IPS-20b (cell line): Measurements from ENCODE around the gene TNFSF15.

ENCODE experiments used
- H3K27ac ChIP-seq: one replicate; pipeline ENCODE4 v1.5.1; 2013; ENCODE audit warnings: low read length
- H3K27me3 ChIP-seq: 2 replicates; pipeline ENCODE4 v1.6.1; 2013; ENCODE audit warnings: mild to moderate bottlenecking, low read length, inconsistent platforms; ENCODE audit not compliant: insufficient read depth
- H3K36me3 ChIP-seq: 2 replicates; pipeline ENCODE4 v1.6.1; 2013; ENCODE audit warnings: low read depth, mild to moderate bottlenecking, inconsistent platforms, low read length, moderate library complexity; ENCODE audit not compliant: insufficient read depth
- H3K4me1 ChIP-seq: 2 replicates; pipeline ENCODE4 v1.6.1; 2013; ENCODE audit warnings: mild to moderate bottlenecking, control low read depth, inconsistent platforms, low read length, moderate library complexity; ENCODE audit not compliant: insufficient read depth
- H3K4me3 ChIP-seq: 2 replicates; pipeline ENCODE4 v1.5.1; 2013; ENCODE audit warnings: mild to moderate bottlenecking, low read length, inconsistent platforms
- H3K9ac ChIP-seq: 2 replicates; pipeline ENCODE4 v1.6.1; 2013; ENCODE audit warnings: low read depth, mild to moderate bottlenecking, inconsistent platforms, low read length, moderate library complexity
- H3K9me3 ChIP-seq: 2 replicates; pipeline ENCODE4 v1.6.1; 2013; ENCODE audit warnings: mild to moderate bottlenecking, low read depth, low read length, inconsistent platforms; ENCODE audit not compliant: insufficient read depth

TNFSF15 gene

DNA sequence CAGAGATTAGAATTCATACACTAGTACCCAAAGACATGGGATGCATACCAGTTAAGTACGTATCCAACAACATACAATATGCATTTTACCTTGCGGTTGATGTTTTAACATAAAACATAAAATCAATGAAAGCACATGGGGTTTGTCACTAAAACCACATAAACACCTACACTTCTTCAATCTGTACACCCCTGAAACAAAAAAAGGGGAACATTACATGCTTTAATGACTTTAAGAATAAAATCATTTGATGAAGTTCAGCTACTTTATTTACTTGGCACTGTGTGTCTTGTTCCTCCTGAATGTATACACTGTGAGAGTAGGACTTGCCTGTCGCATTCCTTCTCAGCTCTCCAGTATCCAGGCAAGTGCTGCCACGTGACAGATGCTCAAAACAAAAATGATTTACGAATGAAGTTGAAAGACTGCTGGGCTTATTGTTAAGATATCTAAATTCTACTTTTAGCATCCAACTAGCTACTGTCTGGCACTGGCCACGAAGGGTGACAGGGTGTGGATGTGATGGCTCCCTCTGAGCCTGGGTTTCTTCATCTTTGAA lies 21.0 kb downstream of the TNFSF15 start:
- Histone ChIP-seq H3K4me3 (no peak overlapping the region), H3K27me3 (no peaks in the 10 kb centered on the region), H3K9ac (no peak overlapping the region), H3K27ac (no peak overlapping the region), H3K4me1 (no peaks in the 10 kb centered on the region), H3K36me3 (no peaks in the 10 kb centered on the region), H3K9me3 (no peaks in the 10 kb centered on the region)

DNA sequence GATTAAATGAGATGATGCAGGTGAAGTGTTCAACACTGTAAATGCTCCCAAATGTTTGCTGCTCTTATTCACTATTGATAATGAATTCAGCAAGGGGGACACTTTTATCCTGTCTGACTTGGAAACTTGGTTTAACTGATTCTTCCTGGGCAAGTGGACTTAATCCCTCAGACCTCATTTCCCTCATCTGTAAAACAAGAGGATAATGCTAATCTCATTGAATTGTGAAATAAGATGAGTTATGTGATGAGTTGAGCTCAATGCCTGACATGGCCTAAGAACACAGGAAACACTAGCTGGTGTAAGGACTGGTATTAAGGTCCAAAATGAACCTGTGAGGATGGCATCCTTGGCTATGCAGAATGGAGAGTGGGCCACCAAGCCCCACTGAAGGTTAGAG lies 23.3 kb downstream of the TNFSF15 start:
- Histone ChIP-seq H3K27me3 (no peaks in the 10 kb centered on the region), H3K4me3 (no peak overlapping the region), H3K9ac (no peak overlapping the region), H3K27ac (no peak overlapping the region), H3K4me1 (no peaks in the 10 kb centered on the region), H3K9me3 (no peaks in the 10 kb centered on the region), H3K36me3 (no peaks in the 10 kb centered on the region)

DNA sequence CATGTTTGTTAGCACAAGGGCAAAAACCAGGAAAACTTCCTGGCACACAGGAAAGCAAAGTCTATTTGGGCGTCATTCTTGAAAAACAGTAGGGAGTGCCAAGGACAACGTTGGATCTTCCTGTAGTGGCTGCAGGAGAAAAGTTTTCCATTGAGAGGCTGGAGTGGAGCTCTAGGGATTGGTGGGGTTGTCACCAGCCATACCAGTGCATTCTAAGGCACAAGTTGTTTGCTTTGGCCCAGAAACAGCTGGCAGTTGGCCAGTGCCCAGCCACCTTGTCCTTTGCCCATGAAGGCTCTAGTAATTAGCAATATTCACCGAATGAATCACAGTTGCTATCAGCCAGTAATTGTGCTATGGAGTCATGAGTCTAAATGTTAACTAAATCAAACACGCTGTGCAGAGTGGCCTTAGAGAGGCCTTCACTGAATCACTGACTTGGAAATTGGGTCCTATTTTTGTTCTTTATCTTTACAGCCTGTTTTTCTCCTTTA lies 26.4 kb downstream of the TNFSF15 start:
- H3K36me3 ChIP-seq = no peaks in the 10 kb centered on the region
- H3K27me3 ChIP-seq = no peaks in the 10 kb centered on the region; the same call in 1 of the 2 replicates
- no peak overlapping the region for H3K27ac ChIP-seq
- H3K4me1 ChIP-seq = no peaks in the 10 kb centered on the region
- H3K9ac ChIP-seq = no peak overlapping the region
- H3K9me3 ChIP-seq = no peaks in the 10 kb centered on the region
- H3K4me3 ChIP-seq = no peak overlapping the region

GRCh38 chr9:114777821-114778609 lies 27.8 kb downstream of the TNFSF15 start:
- H3K9ac ChIP-seq = no peak overlapping the region
- H3K4me3 ChIP-seq = no peak overlapping the region
- H3K9me3 ChIP-seq = no peaks in the 10 kb centered on the region
- H3K4me1 ChIP-seq = no peaks in the 10 kb centered on the region
- no peaks in the 10 kb centered on the region for H3K36me3 ChIP-seq
- no peaks in the 10 kb centered on the region; the same call in 1 of the 2 replicates for H3K27me3 ChIP-seq
- no peak overlapping the region for H3K27ac ChIP-seq

DNA sequence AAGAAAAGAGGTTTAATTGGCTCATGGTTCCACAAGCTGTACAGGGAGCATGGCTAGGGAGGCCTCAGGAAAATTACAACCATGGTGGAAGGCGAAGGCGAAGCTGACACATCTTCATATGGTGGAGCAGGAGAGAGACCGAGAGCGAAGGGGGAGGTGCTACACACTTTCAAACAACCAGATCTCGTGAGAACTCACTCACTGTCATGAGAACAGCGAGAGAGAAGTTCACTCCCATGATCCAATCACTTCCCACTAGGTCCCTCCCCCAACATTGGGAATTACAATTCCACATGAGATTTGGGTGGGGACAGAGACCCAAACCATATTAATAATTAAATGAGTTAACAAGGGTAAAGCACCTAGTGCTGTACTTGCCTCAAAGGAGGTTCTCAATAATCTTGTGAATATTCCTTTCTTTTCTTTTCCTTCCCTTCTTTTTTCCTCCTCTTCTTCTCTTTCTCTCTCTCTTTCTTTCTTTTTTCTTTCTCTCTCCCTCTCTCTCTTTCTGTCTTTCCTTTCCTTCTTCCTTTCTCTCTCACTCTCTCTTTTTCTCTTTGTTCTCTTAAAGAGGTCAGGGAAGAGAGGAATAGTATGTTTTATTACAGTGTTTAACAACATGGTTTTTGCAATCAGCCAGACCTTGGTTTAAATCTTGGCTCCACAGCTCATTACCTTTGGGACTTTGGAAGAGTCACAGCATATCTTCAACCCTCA lies 29.0 kb downstream of the TNFSF15 start:
- no peak overlapping the region for H3K4me3 ChIP-seq
- no peaks in the 10 kb centered on the region for H3K9me3 ChIP-seq
- no peaks in the 10 kb centered on the region for H3K36me3 ChIP-seq
- H3K27ac ChIP-seq = no peak overlapping the region
- no peaks in the 10 kb centered on the region; the same call in 1 of the 2 replicates for H3K27me3 ChIP-seq
- no peak overlapping the region for H3K9ac ChIP-seq
- no peaks in the 10 kb centered on the region for H3K4me1 ChIP-seq

- H3K4me3 ChIP-seq = no peak overlapping the region
- H3K27ac ChIP-seq = no peak overlapping the region
- no peaks in the 10 kb centered on the region for H3K9me3 ChIP-seq
- no peaks in the 10 kb centered on the region for H3K36me3 ChIP-seq
- H3K27me3 ChIP-seq = no peaks in the 10 kb centered on the region; the same call in 1 of the 2 replicates
- no peaks in the 10 kb centered on the region for H3K4me1 ChIP-seq
- H3K9ac ChIP-seq = no peak overlapping the region
Measured at GRCh38 chr9:114775981-114776380, 29.9 kb downstream of the TNFSF15 start.

DNA sequence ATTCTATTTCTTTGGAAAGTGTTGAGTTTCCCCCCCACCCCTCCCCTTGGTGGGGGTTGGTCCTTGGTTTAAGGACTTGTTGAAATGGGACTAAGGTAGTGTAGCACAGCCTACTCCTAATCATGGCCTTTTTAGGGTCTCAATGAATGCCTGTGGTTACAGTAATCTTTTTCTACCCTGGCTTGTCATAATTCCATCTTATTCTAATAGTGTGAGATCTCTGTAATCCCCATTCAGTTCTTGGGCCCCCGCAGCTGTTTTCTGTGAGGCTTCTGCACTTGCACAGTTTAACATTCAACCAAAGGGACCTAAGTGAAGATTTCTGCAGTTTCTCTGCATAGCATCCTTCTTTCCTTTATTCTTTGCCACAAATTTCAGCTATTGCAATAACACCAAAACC lies 30.7 kb downstream of the TNFSF15 start:
- H3K27ac ChIP-seq = no peak overlapping the region
- no peaks in the 10 kb centered on the region for H3K4me1 ChIP-seq
- no peak overlapping the region for H3K4me3 ChIP-seq
- H3K27me3 ChIP-seq = no peaks in the 10 kb centered on the region; the same call in 1 of the 2 replicates
- no peaks in the 10 kb centered on the region for H3K36me3 ChIP-seq
- H3K9ac ChIP-seq = no peak overlapping the region
- no peaks in the 10 kb centered on the region for H3K9me3 ChIP-seq

DNA sequence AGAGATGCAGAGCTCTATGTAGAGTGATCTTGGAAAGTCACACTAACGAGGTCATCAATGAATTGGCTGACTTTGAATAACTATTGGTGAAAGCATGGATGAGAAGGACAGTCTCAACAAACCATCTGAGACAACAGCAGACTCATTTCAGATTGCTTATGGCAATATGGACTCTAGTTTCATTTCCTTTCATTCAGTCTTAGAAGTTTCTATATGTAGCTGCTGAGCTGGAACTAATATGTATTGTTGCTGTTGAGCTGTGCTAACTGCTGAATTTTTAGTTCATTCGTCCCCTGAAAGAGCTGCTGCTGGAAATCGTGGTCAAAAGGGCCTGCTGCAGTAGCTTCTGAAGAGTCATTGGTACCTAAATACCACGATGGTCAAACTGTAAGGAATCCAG lies 31.3 kb downstream of the TNFSF15 start:
- Histone ChIP-seq H3K9ac (no peak overlapping the region), H3K9me3 (no peaks in the 10 kb centered on the region), H3K4me1 (no peaks in the 10 kb centered on the region), H3K36me3 (no peaks in the 10 kb centered on the region), H3K4me3 (no peak overlapping the region), H3K27ac (no peak overlapping the region), H3K27me3 (no peaks in the 10 kb centered on the region; the same call in 1 of the 2 replicates)

DNA sequence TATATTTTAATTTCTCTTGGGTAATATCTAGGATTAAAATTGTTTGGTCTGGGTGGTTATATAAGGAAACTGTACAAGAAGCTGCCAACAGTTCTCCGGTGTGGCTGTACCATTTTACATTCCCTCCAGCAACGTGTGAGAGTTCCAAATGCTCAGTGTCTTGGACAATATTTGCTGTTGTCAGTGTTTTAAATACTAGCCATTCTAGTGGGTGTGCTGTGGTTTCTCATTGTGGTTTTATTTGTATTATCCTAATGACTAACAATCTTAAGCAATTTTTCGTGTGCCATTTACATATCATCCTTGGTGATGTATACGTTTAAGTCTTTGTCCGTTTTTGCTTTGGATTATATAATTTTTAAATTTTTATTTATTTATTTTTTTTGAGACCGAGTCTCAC lies 34.0 kb downstream of the TNFSF15 start:
- H3K36me3 ChIP-seq = no peaks in the 10 kb centered on the region
- no peak overlapping the region for H3K4me3 ChIP-seq
- no peak overlapping the region for H3K27ac ChIP-seq
- no peaks in the 10 kb centered on the region for H3K4me1 ChIP-seq
- H3K27me3 ChIP-seq = no peaks in the 10 kb centered on the region; the same call in 1 of the 2 replicates
- no peaks in the 10 kb centered on the region for H3K9me3 ChIP-seq
- no peak overlapping the region for H3K9ac ChIP-seq

DNA sequence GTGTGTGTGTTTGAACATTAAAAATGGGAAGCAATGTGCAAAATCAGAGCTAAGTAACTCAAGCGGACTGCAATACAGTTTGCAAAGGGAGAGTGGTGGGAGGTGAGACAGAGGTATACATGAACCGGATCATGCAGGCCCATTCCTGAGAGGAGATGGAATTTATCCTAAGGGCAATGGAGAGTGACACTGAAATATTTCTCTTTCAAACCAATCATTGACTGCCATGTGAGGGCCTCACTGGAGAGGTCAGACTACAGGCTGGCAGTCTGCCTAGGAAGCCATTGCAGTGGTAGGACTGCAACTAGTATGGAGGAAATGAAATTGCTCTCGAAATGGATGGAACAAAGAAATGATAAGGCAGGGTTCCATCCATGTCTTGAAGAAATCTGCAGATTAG lies 34.8 kb downstream of the TNFSF15 start:
- no peak overlapping the region for H3K9ac ChIP-seq
- H3K27me3 ChIP-seq = peaks cover 3% of the 10 kb centered on the region; the same call in 1 of the 2 replicates
- H3K4me1 ChIP-seq = no peaks in the 10 kb centered on the region
- H3K36me3 ChIP-seq = no peaks in the 10 kb centered on the region
- no peak overlapping the region for H3K4me3 ChIP-seq
- no peak overlapping the region for H3K27ac ChIP-seq
- no peaks in the 10 kb centered on the region for H3K9me3 ChIP-seq

GRCh38 chr9:114769624-114770023 lies 36.2 kb downstream of the TNFSF15 start:
- Histone ChIP-seq H3K27ac (no peak overlapping the region), H3K9me3 (no peaks in the 10 kb centered on the region; the same call in 1 of the 2 replicates), H3K27me3 (peaks cover 10% of the 10 kb centered on the region; the same call in 1 of the 2 replicates), H3K36me3 (no peaks in the 10 kb centered on the region), H3K4me1 (no peaks in the 10 kb centered on the region), H3K4me3 (no peak overlapping the region), H3K9ac (no peak overlapping the region)
